Cardiac septum (tissue), 1 donor: Measurements from ENCODE around the gene TRIM17. TPM values are rescaled to one million over a fixed set of nuclear protein-coding genes. Genes with fewer than 3 reads are reported as not detected.
"Not testable (repeated sequence)": the region's sequence is repeated elsewhere in the genome, so short reads cannot be mapped to it uniquely, and the experiment has no call there.

Experiments
- DNase-seq: peaks from one replicate; pipeline ENCODE4 v3.0.0-alpha.2; 2020; ENCODE audit warnings: low spot score
- intact Hi-C: fragments of 100-400 bp; cut with DNase I; formaldehyde crosslinking; loops from one replicate; pipeline ENCODE4 v1.14.0; 2022
- total RNA-seq: library from RNA; stranded (reverse); fragmentation: NEBNext Ultra II Directional; extraction: Animal tissue kit (Norgen Biotek cat#: 25700); gene quantifications from one replicate; pipeline ENCODE4 v1.2.1, GENCODE V29; 2021
- donor health status: DM: no; HTN: no; CAD: no.

TRIM17 gene
- total RNA-seq, 1 donor from 2014 or later = 0.46 TPM

DNA sequence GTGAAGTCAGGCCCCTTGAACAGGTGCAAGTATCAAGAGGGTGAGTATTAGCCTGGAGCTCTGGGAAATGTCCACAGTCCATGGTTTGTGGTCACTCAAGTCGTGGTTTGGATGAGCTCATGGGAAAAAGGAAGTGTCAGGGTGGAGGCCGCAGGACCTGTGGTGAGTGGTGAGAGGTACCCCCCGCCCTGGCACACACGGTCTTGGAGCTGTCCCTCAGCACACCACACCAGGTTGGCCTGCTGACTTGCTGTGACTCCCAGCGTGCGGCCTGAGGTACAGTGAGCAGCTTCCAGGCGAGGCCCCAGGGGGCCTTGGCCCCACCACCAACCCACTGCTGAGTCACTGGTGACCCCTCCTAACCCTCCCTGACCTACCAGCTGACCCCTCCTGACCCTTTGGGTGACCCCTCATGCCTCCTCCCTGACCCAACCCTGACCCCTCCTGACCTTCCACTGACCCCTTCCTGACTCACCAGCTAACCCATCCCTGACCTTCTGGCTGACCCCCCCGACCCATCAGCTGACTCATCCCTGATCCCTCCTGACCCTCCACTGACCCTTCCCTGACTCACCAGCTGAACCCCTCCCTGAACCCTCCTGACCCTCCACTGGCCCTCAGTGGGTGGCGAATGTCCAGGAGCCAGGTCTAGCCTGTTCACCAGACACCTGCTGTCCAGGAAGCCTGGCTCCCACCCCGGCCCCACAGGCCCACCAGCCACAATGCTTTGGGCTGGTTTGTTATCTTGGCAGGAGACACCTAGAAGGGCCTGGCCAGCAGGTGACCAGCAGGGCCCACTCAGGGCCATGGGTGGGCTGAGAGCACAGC lies 35.7 kb upstream of the TRIM17 start:
- no peak for DNase-seq
- intact Hi-C loops = no loop called here

GRCh38 chr1:228450200-228450599 lies 33.5 kb upstream of the TRIM17 start:
- intact Hi-C loops = no loop called here
- no peak for DNase-seq

GRCh38 chr1:228448372-228448771 lies 31.7 kb upstream of the TRIM17 start:
- intact Hi-C loops = no loop called here
- DNase-seq = no peak

- DNase-seq = no peak
- intact Hi-C loops = no loop called here
Measured at GRCh38 chr1:228446852-228447251, 30.2 kb upstream of the TRIM17 start.

GRCh38 chr1:228445843-228446650 lies 29.4 kb upstream of the TRIM17 start:
- DNase-seq = no peak
- intact Hi-C loops = no loop called here

DNA sequence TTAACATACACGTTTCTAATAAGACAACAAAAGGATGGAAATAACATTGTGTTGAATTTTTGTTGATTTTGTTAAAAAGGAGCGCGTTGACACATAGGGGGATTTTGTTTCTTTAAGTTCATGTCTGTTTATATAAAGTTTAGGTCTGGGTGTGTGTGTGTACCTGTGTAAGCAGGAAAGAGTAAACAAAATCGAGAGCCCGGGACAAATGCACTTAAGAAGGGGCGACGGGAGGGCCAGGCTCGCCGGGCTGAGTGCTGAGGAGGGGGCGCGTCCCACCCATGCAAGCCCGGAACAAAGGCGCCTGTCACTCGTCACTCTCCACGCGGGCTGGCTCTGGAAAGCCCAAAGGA lies 28.8 kb upstream of the TRIM17 start:
- intact Hi-C loops = no loop called here
- no peak for DNase-seq

GRCh38 chr1:228443395-228443794 lies 26.7 kb upstream of the TRIM17 start:
- intact Hi-C loops = no loop called here
- DNase-seq = no peak

- intact Hi-C loops = no loop called here
- no peak for DNase-seq
Measured at GRCh38 chr1:228440761-228441500, 24.3 kb upstream of the TRIM17 start.

GRCh38 chr1:228438266-228438665 lies 21.6 kb upstream of the TRIM17 start:
- DNase-seq = no peak
- intact Hi-C loops = no loop called here

DNA sequence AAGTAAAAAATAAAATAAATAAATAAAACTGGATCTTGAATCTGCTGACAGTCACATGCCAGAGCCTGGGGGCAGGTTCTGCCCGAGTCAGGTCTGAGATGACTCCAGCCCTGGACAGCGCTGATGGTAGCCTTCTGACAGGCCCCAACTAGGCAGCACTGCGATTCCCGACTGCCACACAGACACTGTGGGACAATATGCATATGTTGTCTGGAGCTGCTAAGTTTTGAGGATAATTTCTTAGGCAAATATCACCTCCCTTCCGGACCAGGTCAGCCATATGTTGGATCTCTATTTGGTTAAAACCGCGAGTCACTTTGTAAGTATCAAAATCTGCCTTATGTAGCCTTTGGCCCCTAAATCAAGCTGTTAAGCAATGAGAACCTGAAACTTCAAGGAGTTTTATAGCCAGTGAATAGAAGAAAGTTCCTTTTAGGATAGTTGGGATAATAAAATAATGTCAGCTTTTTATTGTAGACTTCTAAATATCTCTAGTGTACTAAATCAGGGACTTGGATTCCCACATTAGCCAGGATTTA lies 20.8 kb upstream of the TRIM17 start:
- DNase-seq = no peak
- intact Hi-C loops = no loop called here

GRCh38 chr1:228434689-228435088 lies 18.0 kb upstream of the TRIM17 start:
- DNase-seq = no peak
- intact Hi-C loops = no loop called here

DNA sequence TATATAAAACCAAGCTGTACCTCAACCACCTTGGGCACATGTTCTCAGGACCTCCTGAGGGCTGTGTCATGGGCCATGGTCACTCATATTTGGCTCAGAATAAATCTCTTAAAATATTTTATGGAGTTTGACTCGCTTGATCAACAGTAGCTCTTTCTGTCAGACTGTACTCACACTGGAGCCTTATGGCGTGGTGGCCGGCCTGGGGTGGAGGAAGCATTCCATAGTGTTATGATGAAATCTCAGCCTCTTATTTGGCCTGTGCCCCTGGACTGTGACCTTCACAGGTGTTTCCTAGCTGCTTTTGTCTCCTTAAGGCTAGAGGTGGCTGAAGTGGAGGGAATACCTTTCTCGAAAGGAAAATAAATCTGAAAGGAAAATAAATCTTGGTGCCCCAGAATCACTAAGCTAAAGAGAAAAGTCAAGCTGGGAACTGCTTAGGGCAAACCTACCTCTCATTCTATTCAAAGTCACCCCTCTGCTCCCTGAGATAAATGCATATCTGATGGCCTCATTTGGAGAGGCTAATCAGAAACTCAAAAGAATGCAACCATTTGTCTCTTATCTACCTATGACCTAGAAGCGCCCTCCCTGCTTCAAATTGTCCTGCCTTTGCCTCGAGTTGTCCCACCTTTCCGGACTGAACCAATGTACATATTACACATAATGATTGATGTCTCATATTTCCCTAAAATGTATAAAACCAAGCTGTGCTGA lies 16.8 kb upstream of the TRIM17 start:
- intact Hi-C loops = not testable (repeated sequence)

GRCh38 chr1:228430243-228430642 lies 13.6 kb upstream of the TRIM17 start:
- DNase-seq = no peak
- intact Hi-C loops = no loop called here

More for the DNA sequence above, 16.8 kb upstream of the TRIM17 start:
- not testable (repeated sequence) for DNase-seq

GRCh38 chr1:228429698-228430097 lies 13.0 kb upstream of the TRIM17 start:
- DNase-seq = no peak
- intact Hi-C loops = no loop called here

DNA sequence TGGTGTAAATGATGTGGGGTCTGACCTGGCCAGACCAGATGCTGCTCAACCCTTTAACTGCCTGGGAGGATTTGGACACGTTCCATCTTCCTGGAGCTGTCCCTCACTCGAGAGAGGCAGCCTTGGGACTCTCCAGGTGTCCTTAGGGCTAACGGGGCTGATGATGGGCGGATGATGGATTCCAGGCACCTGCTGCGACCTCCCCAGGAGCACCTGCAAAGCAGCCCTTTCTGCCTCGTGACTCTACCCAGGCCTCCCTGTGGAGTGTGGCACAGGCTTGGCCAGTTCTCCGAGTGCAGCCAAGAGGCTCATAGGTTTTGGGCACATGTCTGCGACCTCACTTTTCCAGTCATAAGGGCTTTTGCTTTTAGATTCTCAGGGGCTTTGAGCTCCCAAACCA lies 12.3 kb upstream of the TRIM17 start:
- DNase-seq = no peak
- intact Hi-C loops = no loop called here

DNA sequence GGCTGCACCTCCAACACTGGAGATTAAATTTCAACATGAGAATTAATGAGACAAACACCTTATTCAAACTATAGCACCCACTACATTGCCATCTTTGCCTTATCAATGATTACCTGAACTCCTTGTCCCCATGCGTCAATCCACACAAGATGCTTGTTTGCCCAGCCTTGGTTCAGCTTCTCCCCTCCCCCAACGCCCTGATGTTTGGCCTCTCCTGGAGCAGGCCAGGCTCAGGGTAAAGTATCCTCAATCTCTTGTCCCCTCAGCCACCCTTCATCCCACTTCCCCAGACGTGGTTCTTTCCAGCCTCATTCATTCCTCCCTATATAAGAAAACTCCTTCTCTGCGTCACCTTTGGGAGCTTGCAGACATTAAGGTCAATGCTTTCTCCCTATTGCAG lies 11.8 kb upstream of the TRIM17 start:
- DNase-seq = no peak
- intact Hi-C loops = no loop called here

DNA sequence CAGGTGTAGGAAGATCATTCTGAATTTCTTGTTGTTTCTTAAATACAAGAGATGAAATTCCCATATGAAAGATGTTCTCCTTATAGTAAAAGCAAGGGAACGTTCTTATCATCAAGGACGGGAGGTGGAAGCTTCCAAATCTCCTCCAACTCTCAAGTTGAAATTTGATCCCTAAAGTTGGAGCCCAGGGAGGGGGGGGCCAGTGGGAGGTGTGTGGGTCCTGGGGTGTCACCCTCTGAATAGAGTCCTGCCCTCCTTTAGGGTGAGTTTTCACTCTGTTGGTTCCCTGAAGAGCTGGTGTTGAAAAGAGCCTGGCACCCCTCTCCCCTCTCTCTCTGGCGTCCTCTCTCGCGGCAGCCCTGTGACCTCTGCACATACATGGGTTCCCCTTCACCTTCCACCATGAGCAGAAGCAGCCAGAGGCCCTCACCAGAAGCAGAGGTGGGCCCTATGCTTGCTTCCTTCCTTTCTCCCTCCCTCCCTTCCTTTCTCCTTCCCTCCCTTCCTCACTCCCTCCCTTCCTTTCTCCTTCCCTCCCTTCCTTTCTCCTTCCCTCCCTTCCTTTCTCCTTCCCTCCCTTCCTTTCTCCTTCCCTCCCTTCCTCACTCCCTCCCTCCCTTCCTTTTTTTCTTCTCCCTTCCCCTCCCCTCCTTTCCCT lies 10.0 kb upstream of the TRIM17 start:
- DNase-seq = no peak
- intact Hi-C loops = no loop called here

DNA sequence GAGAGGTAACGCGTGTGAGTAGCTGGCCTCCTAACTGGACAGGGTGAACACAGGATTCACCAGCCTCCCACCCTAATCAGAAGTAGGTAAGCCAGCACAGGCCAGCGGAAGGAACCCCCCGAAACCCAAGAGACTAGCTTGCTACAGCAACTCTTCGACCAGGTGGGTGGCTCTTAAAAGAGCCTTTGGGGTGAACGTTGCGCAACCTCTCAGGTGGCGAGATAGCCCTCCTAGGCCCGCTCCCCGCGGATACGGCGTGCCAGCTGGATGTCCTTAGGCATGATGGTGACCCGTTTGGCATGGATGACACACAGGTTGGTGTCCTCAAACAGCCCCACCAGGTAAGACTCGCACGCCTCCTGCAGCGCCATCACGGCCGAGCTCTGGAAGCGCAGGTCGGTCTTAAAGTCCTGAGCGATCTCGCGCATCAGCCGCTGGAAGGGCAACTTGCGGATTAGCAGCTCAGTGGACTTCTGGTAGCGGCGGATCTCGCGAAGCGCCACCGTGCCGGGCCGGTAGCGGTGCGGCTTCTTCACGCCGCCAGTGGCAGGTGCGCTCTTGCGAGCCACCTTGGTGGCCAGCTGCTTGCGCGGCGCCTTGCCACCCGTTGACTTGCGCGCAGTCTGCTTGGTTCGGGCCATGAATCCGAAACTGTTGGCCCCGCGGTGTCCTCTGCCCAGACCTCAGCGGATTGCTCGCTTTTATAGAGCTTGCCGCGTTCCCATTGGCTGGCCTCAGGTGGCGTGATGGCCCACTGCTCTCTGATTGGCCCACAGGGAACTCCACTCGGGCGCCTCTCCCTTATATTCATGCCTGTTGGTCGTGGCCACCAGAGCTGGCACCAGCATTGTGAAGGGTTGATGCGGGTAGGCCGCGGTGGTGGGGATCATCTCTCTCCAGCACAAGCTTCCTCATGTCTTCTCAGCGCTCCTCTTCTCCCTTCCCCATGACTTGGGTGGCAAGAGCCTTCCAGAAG lies 8.3 kb upstream of the TRIM17 start:
- no peak for DNase-seq
- intact Hi-C loops = no loop called here
